Upper lobe of left lung (tissue), 4 donors: Measurements from ENCODE around the gene TRIM31.

Experiments used
- POLR2A ChIP-seq, 4 donors: fragments of 450-650 bp; IDR thresholded peaks; one replicate each; pipeline ENCODE4 v1.5.1; 2016 to 2017; ENCODE audit warnings: antibody characterized with exemption in 4 of 4, mild to moderate bottlenecking in 2 of 4
- POLR2AphosphoS5 ChIP-seq, 2 donors: sonication (generic); formaldehyde crosslinking; IDR thresholded peaks; one replicate each; pipeline ENCODE4 v1.5.1; 2017; ENCODE audit warnings: antibody characterized with exemption in 2 of 2
- TF ChIP-seq, protein P1 (sequence below), 6 experiments: fragments of 450-650 bp in 4 of 6; fragments of 200-600 bp in 2 of 6; sonication (generic) in 2 of 6; IDR thresholded peaks; one replicate each; pipeline ENCODE4 v1.5.1; 2016 to 2019; ENCODE audit warnings: antibody characterized with exemption in 6 of 6

DNA sequence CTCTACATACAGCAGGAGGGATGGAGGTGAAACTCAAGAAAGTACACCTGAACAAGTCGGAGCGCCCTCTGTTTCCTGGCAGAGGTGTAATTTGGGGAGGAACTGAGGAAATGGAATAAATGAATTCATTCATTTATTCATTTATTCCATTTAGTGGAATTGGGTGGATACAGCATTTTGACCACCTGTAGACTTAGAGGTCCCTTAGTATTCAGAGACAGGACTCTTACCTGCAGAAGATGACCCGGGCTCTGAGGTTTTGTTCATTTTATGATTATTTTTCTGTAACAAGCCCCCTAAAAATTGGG is 9.1 kb downstream of the TRIM31 start:
- TF ChIP-seq, protein P1, sequence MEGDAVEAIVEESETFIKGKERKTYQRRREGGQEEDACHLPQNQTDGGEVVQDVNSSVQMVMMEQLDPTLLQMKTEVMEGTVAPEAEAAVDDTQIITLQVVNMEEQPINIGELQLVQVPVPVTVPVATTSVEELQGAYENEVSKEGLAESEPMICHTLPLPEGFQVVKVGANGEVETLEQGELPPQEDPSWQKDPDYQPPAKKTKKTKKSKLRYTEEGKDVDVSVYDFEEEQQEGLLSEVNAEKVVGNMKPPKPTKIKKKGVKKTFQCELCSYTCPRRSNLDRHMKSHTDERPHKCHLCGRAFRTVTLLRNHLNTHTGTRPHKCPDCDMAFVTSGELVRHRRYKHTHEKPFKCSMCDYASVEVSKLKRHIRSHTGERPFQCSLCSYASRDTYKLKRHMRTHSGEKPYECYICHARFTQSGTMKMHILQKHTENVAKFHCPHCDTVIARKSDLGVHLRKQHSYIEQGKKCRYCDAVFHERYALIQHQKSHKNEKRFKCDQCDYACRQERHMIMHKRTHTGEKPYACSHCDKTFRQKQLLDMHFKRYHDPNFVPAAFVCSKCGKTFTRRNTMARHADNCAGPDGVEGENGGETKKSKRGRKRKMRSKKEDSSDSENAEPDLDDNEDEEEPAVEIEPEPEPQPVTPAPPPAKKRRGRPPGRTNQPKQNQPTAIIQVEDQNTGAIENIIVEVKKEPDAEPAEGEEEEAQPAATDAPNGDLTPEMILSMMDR (IDR thresholded peaks at IDR 0.05), result no peak
- TF ChIP-seq POLR2AphosphoS5 (IDR thresholded peaks at IDR 0.05) (no peak), POLR2A (IDR thresholded peaks at IDR 0.05) (no peak)
